ENCODE data around the gene SEPTIN11.

- no peak for TF ChIP-seq POLR2A (IDR thresholded peaks at IDR 0.05; ENCODE audit: low read depth, low read length)
- no peak for TF ChIP-seq CTCF (conservative IDR thresholded peaks at IDR 0.05; ENCODE audit: low read depth, low read length)
- no peak for TF ChIP-seq RAD21 (IDR thresholded peaks at IDR 0.05; ENCODE audit: low read length)
- TF ChIP-seq RCOR1 (IDR thresholded peaks at IDR 0.05; ENCODE audit: insufficient replicate concordance, low read length), result no peak
- no peak for TF ChIP-seq MXI1 (IDR thresholded peaks at IDR 0.05; ENCODE audit: borderline replicate concordance, low read depth, low read length)
- TF ChIP-seq, protein P1, sequence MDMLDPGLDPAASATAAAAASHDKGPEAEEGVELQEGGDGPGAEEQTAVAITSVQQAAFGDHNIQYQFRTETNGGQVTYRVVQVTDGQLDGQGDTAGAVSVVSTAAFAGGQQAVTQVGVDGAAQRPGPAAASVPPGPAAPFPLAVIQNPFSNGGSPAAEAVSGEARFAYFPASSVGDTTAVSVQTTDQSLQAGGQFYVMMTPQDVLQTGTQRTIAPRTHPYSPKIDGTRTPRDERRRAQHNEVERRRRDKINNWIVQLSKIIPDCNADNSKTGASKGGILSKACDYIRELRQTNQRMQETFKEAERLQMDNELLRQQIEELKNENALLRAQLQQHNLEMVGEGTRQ (IDR thresholded peaks at IDR 0.05; ENCODE audit: low read depth, low read length), result no peak
- no peak for TF ChIP-seq CEBPB (IDR thresholded peaks at IDR 0.05; ENCODE audit: low read depth, low read length)
These were observed 46.2 kb downstream of the SEPTIN11 start for GRCh38 chr4:76995776-76996175.

All from IMR-90 (cell line).